Stomach smooth muscle (tissue), 2 donors: ENCODE measurements around the gene MPI.
"Not testable (repeated sequence)": the region's sequence is repeated elsewhere in the genome, so short reads cannot be mapped to it uniquely, and the experiment has no call there.

Experiments used
- H3K27ac ChIP-seq: one replicate; pipeline ENCODE4 v1.7.0; 2013; ENCODE audit warnings: mild to moderate bottlenecking, low read length, inconsistent platforms
- H3K27me3 ChIP-seq, 2 donors: one replicate each; pipeline ENCODE4 v1.7.0; 2013; ENCODE audit warnings: low read length in 2 of 2; ENCODE audit not compliant: insufficient read depth in 2 of 2, control insufficient read depth in 1 of 2
- H3K36me3 ChIP-seq, 2 donors: one replicate each; pipeline ENCODE4 v1.7.0; 2013; ENCODE audit warnings: low read length in 2 of 2; ENCODE audit not compliant: control insufficient read depth in 2 of 2, insufficient read depth in 2 of 2
- H3K4me1 ChIP-seq: one replicate; pipeline ENCODE4 v1.7.0; 2013; ENCODE audit warnings: low read length; ENCODE audit not compliant: control insufficient read depth, insufficient read depth
- H3K4me3 ChIP-seq, 2 donors: one replicate each; pipeline ENCODE4 v1.7.0; 2013; ENCODE audit warnings: low read length in 2 of 2
- H3K9ac ChIP-seq, 2 donors: one replicate each; pipeline ENCODE4 v1.7.0; 2013; ENCODE audit warnings: low read length in 2 of 2, mild to moderate bottlenecking in 1 of 2
- H3K9me3 ChIP-seq, 2 donors: one replicate each; pipeline ENCODE4 v1.7.0; 2013; ENCODE audit warnings: low read length in 2 of 2; ENCODE audit not compliant: control insufficient read depth in 2 of 2
- donor health status: healthy.
- donor health status: Pancreatic carcinoma.

Gene MPI

DNA sequence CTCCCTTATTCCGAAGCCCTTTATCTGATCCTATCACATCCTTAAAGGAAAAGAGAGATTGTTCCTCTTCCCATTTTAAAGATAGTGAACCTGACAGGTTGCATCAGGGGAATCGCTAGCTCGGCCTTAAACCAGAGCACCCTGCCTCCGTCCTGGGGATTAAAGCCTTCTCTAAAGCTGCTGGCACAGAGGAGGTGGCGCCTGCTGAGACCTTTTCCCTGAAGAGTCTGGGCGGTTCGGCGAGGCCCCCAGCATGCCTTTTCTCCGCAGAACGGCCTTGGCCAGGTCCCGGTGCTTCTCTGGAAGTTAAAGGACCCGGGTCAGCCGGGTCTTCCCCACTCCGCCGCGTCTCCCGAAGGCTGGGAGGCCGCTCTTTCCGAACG lies 16.2 kb downstream of the MPI start:
- H3K36me3 ChIP-seq = peaks cover 31 to 32% of the 10 kb centered on the region in 2 donors
- no peaks in the 10 kb centered on the region for H3K9me3 ChIP-seq
- H3K27ac ChIP-seq = peak overlapping the region; percentile 92
- peak overlapping the region; percentile 96 to 99 for H3K9ac ChIP-seq
- peak overlapping the region; percentile 93 to 99 for H3K4me3 ChIP-seq
- H3K4me1 ChIP-seq = peaks cover 25% of the 10 kb centered on the region
- no peaks in the 10 kb centered on the region for H3K27me3 ChIP-seq

DNA sequence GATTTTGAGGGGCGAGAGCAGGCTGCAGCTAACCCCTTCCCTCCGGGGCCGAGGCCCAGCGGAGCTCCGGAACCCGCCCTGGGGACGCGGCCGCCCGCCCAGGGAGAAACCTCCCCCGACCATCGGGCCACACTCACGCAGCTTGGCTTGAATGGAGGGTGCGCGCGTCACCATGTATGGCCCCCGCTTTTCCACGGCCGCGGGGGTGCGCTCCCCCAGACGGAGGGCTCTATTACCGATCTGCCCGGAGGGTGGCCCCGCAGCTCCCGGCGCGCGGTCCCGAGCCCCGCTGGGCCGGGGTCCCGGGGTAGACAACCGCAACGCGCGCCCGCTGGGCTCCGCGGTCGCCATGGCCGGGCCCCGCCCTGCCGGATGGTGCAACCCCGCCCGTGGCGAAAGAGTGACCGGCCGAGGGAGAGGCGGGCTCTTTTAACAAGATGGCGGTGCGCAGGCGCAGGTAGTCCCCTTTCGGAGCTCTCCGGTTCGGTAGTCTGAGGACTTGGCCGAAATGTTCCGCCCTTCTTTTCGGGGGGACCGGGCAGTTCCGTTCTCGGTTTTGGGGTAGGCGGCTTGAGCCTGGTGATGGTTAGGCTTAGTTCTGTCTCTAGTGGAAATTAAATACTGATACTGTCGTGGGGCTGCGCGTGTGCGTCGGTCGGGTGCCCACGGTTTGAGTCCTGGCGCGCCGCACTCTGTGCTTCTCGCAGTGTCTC lies 16.8 kb downstream of the MPI start, which contains the start of gene FAM219B:
Gene FAM219B, minus strand, starts transcription at position 402 of the 713 bp plus-strand sequence. Its CDS starts 51 bp downstream, at position 351.
- H3K36me3 ChIP-seq = peaks cover 30% of the 10 kb centered on the region in 2 donors
- H3K4me3 ChIP-seq = peak within 1 kb of the TSS; percentile 93 to 99
- peaks cover 19% of the 10 kb centered on the region for H3K4me1 ChIP-seq
- H3K9me3 ChIP-seq = no peaks in the 10 kb centered on the region
- H3K27ac ChIP-seq = peak within 1 kb of the TSS; percentile 92
- no peaks in the 10 kb centered on the region for H3K27me3 ChIP-seq
- peak within 1 kb of the TSS; percentile 96 to 99 for H3K9ac ChIP-seq

DNA sequence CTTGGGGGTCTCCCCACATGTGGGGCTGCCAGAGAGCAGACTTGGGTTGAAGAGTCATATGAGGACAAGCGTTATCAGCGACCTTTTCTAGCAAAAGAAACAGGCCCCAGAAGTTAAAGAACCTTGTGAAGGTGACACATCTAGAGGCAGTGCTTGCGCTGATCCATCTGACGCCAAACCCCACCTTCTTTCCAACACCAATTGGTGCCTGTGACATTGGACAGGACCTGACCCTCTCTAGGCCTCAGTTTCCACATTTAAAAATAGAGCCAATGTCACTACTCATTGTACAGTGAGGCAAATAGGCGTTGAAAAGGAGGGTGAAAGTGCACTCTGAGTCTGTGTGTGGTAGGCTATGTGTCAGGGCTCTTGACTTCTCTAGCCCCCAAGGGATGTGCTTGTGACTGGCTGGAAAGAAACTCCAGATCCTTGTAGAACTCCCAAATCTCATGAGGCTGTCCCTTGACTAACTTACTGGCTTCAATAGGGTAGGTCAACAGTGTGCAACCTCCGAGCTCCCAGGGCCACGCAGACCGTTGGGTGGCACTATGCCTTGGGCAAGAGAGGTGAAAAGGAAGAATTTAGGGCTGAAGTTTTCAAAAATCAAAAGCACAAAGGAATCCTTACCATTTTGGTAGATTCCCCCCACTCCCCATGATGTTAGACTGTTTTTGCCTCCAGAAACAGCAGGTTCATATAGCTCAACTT lies 17.5 kb downstream of the MPI start:
- H3K4me3 ChIP-seq = peak overlapping the region; percentile 93 to 99
- peaks cover 25 to 28% of the 10 kb centered on the region in 2 donors for H3K36me3 ChIP-seq
- no peaks in the 10 kb centered on the region for H3K27me3 ChIP-seq
- H3K9ac ChIP-seq = peak overlapping the region; percentile 96 to 99
- H3K27ac ChIP-seq = peak overlapping the region; percentile 92
- H3K9me3 ChIP-seq = no peaks in the 10 kb centered on the region
- peaks cover 17% of the 10 kb centered on the region for H3K4me1 ChIP-seq

DNA sequence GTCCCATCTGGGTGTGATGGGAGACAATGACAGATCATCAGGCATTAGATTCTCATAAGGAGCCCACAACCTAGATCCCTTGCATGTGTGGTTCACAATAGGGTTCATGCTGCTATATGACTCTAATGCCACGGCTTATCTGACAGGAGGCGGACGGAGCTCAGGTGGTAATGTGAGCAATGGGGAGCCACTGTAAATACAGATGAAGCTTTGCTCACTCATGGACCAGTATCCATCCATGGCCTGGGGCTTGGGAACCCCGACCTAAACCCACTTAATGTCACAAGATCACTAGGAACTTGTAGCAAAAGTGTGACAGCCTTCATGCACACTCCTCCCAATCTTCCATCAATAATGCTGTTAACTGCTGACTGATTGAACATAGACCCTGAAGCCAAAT lies 18.8 kb downstream of the MPI start:
- Histone ChIP-seq H3K9me3 (no peaks in the 10 kb centered on the region), H3K4me1 (peaks cover 17% of the 10 kb centered on the region), H3K27ac (no peak overlapping the region), H3K4me3 (no peak overlapping the region), H3K27me3 (no peaks in the 10 kb centered on the region), H3K9ac (no peak overlapping the region), H3K36me3 (peaks cover 17 to 23% of the 10 kb centered on the region in 2 donors)

DNA sequence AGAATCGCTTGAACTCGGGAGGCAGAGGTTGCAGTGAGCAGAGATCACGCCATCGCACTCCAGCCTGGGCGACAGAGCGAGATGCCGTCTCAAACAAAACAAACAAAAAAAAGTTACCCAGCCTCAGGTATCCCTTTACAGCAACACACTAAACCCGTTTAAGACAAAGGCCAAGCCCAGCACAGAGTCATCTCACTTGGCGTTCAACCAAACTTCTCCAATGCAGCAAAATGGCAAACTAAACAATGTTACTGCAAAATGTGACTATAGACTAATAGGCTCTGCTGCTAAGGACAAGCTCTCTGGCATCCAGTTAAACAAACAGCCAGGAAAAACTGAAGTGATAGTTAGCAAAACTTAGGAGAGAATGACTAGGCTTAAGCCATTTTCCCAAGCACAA lies 23.2 kb downstream of the MPI start:
- H3K36me3 ChIP-seq = peaks cover 13 to 18% of the 10 kb centered on the region in 2 donors
- H3K27me3 ChIP-seq = no peaks in the 10 kb centered on the region
- H3K4me1 ChIP-seq = no peaks in the 10 kb centered on the region
- H3K4me3 ChIP-seq = no peak overlapping the region
- H3K27ac ChIP-seq = no peak overlapping the region
- H3K9me3 ChIP-seq = no peaks in the 10 kb centered on the region
- H3K9ac ChIP-seq = no peak overlapping the region

DNA sequence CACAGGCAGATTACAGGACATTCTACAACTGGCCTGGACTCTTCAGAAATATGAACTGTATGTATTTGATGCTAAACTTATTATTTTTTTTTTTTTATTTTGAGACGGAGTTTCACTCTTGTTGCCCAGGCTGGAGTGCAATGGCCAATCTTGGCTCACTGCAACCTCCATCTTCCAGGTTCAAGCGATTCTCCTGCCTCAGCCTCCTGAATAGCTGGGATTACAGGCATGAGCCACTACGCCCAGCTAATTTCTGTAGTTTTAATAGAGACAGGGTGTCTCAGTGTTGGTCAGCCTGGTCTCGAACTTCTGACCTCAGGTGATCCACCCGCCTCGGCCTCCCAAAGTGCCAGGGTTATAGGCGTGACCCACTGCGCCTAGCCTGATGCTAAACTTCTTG lies 24.0 kb downstream of the MPI start:
- not testable (repeated sequence) for H3K4me1 ChIP-seq, H3K27ac ChIP-seq, H3K9me3 ChIP-seq, H3K4me3 ChIP-seq, H3K27me3 ChIP-seq, H3K9ac ChIP-seq
- peaks cover 15 to 25% of the 10 kb centered on the region in 2 donors for H3K36me3 ChIP-seq

DNA sequence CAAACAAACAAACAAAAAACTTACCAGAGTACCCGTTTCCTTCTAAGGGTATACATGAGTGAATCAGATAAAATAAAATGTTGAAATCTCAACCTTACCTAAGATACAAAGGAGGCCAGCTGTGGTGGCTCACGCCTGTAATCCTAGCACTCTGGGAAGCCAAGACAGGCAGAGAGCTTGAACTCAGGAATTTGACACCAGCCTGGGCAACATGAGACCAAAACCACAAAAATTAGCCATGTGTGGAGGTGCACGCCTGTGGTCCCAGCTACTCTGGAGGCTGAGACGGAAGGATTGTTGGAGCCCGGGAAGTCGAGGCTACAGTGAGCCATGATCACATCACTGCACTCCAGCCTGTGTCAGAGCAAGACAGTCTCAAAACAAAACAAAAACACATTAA lies 27.8 kb downstream of the MPI start:
- H3K36me3 ChIP-seq = peaks cover 31 to 38% of the 10 kb centered on the region in 2 donors

DNA sequence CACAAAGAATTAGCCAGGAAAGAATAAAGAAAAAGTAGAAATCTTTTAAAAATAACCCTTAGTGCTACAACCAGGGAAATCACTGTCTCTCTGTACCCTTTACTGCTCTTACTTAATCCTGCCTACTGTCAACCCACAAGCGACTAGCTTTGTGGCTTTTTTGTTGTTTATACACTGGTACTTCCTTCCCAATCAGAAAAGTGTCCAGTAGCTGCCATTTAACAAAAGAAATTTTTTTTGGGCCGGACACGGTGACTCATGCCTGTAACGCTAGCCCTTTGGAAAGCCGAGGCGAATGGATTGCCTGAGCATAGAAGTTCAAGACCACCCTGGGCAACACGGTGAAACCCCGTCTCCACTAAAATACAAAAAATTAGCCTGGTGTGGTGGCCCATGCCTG lies 30.6 kb downstream of the MPI start:
- peaks cover 36 to 44% of the 10 kb centered on the region in 2 donors for H3K36me3 ChIP-seq
- no peaks in the 10 kb centered on the region for H3K27me3 ChIP-seq
- no peaks in the 10 kb centered on the region for H3K9me3 ChIP-seq
- H3K4me3 ChIP-seq = no peak overlapping the region
- H3K4me1 ChIP-seq = no peaks in the 10 kb centered on the region
- H3K27ac ChIP-seq = no peak overlapping the region
- H3K9ac ChIP-seq = no peak overlapping the region

More for the DNA sequence above, 27.8 kb downstream of the MPI start:
- no peak overlapping the region for H3K4me3 ChIP-seq
- no peaks in the 10 kb centered on the region for H3K9me3 ChIP-seq
- H3K27ac ChIP-seq = no peak overlapping the region
- no peak overlapping the region for H3K9ac ChIP-seq
- no peaks in the 10 kb centered on the region for H3K27me3 ChIP-seq
- H3K4me1 ChIP-seq = no peaks in the 10 kb centered on the region

DNA sequence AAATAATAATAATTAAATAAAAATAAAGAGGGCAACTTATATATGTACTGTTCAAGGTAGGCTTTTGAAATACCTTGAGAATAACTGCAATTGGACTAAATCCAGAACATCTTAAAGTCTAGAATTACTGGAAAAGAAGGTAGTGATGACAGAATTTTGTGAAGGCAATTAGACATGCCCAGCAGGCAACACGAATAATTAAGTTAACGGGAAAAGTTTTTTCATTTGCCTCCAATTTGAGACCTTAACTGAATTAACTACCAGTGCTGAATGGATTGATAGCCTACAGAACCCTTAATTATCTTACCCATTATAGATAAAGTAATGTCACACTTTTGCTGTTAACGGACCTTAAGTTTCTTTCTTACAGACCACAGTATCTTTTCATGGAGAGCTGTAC lies 34.7 kb downstream of the MPI start:
- Histone ChIP-seq H3K4me1 (no peaks in the 10 kb centered on the region), H3K9ac (no peak overlapping the region), H3K9me3 (no peaks in the 10 kb centered on the region), H3K27ac (no peak overlapping the region), H3K36me3 (peaks cover 24 to 35% of the 10 kb centered on the region in 2 donors), H3K4me3 (no peak overlapping the region), H3K27me3 (no peaks in the 10 kb centered on the region)

DNA sequence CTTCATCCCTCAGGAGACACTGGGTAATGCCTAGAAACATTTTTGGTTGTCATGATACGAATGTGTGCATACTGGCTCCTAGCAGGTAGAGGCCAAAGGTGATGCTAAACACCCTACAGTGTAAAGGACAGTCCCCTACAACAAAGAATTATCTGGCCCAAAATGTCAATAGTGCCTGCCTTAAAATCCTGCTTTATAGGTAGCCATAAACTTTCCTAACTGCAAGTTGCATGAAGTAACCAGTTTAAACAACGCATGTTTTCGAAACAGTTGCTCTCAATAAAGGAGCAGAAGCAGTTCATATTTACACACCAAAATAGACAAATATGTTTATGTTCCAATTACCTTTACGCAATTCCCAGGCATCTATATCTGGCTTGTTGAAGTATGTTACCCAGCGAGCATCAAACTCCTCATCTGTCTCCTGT lies 38.9 kb downstream of the MPI start:
- H3K4me3 ChIP-seq = no peak overlapping the region
- no peak overlapping the region for H3K9ac ChIP-seq
- H3K9me3 ChIP-seq = no peaks in the 10 kb centered on the region
- H3K27me3 ChIP-seq = no peaks in the 10 kb centered on the region
- no peak overlapping the region for H3K27ac ChIP-seq
- no peaks in the 10 kb centered on the region for H3K4me1 ChIP-seq
- peaks cover 13 to 17% of the 10 kb centered on the region in 2 donors for H3K36me3 ChIP-seq

DNA sequence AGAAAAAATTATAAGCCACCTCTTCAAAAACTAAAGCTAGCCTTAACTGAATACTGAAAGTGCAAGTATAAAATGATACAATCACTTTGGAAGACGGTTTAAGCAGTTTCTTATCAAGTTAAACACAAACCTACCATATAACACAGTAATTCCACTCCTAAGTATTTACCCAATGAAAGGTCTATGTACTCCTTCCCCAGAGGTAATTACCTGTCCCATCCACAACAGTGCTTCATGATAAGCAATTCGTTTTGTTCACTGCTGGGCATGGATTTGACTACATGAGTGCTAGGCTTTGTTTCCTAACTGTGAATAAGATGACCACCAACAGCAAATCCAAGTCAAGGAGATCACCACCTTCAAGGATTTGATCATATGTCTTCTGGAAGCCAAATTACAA lies 43.7 kb downstream of the MPI start:
- Histone ChIP-seq H3K27ac (no peak overlapping the region), H3K9ac (no peak overlapping the region), H3K4me3 (no peak overlapping the region), H3K4me1 (peaks cover 7% of the 10 kb centered on the region), H3K36me3 (peaks cover 8 to 9% of the 10 kb centered on the region in 2 donors), H3K9me3 (no peaks in the 10 kb centered on the region), H3K27me3 (no peaks in the 10 kb centered on the region)
